B cell (primary cell): Measurements from ENCODE around the gene DAD1.

Source experiments
- CTCF ChIP-seq: fragments of 200-600 bp; IDR thresholded peaks from one replicate; pipeline ENCODE4 v1.8.0; 2022; ENCODE audit warnings: antibody characterized with exemption, mild to moderate bottlenecking
- EZH2 ChIP-seq: IDR thresholded peaks from 2 replicates; pipeline ENCODE4 v1.6.1; 2012; ENCODE audit warnings: borderline replicate concordance, low read depth, mild to moderate bottlenecking, moderate library complexity, low read length; ENCODE audit not compliant: insufficient read depth, poor library complexity, severe bottlenecking

GRCh38 chr14:22607291-22607690, 18.3 kb upstream of the DAD1 start:
- TF ChIP-seq CTCF: no peak
- no peak for TF ChIP-seq EZH2
